Skin epidermis (tissue), 12 donors: ENCODE data around the gene FYCO1.

Experiments
- H3K27ac ChIP-seq, 21 experiments: fragments of 200-600 bp; sonication (generic) in 11 of 21; one replicate each; pipeline ENCODE4 v1.5.0; 2020; ENCODE audit warnings: mild to moderate bottlenecking in 3 of 21, inconsistent platforms in 2 of 21, moderate library complexity in 2 of 21
- H3K4me3 ChIP-seq, 7 experiments: fragments of 200-600 bp; sonication (generic) in 2 of 7; one replicate each; pipeline ENCODE4 v1.5.0; 2020; ENCODE audit warnings: inconsistent platforms in 2 of 7, mild to moderate bottlenecking in 2 of 7, moderate library complexity in 1 of 7

The FYCO1 gene

DNA sequence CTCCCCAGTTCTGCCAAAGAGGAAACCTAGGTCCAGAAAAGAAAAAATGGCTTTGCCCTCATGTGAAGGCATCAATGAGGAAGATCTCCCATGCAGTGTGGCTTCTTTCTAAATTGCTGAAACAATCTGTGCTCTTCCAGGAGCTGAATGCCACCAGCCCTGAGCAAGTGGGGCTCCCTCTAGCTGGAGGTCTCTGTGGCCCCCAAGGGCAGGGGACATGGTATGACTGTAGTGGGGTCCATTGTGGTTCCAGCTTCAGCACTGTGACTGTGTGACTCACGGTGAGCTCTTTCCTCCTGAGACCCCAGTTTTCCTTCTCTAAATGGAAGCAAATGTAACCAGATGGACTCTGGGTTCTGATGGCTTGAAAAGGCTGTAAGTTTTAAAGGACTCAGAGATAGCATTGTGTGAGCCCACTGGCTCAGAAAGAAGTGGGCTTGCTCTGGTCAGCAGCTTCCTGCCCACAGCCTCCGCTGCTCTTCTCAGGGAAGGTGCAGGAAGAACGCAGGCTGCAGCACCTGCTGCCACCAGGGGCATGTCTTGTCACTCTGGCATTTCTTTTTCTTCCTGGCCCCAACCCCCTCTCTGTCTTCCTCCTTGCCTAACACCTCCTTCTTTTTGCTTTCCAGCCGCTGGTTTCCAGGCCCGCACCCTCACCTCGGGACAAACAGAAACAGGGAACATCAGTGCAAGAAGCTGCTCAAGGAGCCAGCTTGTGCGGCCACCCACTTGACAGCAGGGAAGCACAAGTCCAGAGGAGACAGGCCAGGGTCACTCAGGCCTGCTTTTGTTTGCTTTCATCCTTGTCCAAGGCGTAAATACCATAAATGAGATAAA lies 58.2 kb downstream of the FYCO1 start:
- H3K27ac ChIP-seq: no peak overlapping the region
- H3K4me3 ChIP-seq: no peak overlapping the region

- Histone ChIP-seq H3K27ac (no peak overlapping the region), H3K4me3 (no peak overlapping the region)
Observed at GRCh38 chr3:45936261-45936660, 59.4 kb downstream of the FYCO1 start.

DNA sequence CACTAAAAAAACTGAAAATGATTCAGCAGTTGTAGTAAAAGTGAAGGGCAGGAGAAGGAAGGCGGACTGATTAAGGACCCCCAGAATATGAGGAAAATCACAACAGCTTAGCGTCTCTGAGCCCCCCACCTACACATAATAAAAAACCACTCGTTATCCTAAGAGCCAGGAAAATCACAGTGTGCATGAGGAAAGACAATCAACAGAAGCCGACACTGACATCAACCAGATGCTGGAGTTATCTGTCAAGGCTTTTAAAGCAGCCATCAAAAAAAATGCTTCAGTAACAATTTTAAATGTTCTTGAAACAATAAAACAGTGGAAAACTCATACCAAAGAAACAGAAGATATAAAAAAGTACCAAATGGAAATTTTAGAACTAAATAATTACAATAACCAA lies 62.0 kb downstream of the FYCO1 start:
- Histone ChIP-seq H3K27ac (no peak overlapping the region), H3K4me3 (no peak overlapping the region)

- H3K27ac ChIP-seq: no peak overlapping the region
- H3K4me3 ChIP-seq: no peak overlapping the region
Observed at GRCh38 chr3:45932112-45932511, 63.5 kb downstream of the FYCO1 start.

DNA sequence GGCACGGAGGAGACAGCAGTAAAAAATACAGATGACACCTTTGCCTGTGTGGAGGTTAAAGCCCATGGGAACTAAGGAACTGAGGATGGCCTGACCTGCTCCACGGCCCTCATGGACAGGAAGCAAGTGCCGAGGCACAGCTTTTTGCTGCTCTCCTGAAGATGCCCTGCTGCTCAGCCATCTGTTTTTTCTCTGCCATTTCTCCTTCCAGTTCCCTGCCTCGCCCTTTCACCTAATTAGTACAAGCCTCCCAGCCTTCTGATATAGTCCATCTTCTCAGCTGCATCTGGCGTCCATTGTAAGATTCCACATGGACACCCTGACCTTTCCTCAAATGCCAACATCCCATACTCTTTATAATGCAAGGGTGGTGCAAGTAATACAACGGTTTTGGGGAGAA lies 64.1 kb downstream of the FYCO1 start:
- Histone ChIP-seq H3K4me3 (no peak overlapping the region), H3K27ac (no peak overlapping the region)

DNA sequence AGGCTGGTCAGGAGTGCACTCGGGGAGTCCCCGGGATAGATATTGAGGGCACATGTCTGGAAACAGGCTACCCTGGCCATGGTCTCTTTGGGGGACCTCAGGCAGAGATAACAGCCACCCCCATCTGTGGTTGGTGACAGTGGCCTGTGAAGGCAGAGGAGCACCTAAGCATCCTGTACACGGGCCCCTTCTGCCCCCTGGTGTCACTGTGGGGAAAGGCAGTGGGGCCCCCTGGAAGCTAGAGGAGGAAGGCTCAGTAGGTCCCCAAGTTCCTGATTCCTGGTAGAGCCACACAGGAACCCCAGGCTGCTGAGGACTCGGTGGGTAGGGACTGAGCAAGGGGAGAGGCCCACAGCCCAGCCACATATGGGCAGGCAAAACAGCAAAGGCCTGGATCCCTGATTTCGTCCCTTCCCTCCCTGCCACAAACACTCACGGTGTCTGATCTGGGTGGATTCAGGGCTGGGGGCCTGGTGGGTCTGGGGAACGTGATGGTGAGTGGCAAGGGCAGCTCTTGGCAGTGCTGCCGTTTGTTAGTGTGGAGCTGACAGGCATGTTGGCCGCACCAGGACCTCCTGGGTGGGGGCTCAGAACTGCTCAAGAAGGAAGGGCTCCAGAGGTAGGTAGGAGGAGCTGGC lies 66.5 kb downstream of the FYCO1 start:
- Histone ChIP-seq H3K27ac (no peak overlapping the region), H3K4me3 (no peak overlapping the region)

- no peak overlapping the region for H3K27ac ChIP-seq
- H3K4me3 ChIP-seq: no peak overlapping the region
Observed at GRCh38 chr3:45927881-45928280, 67.7 kb downstream of the FYCO1 start.

- no peak overlapping the region for H3K4me3 ChIP-seq
- H3K27ac ChIP-seq: no peak overlapping the region
Observed at GRCh38 chr3:45923755-45924154, 71.9 kb downstream of the FYCO1 start.

DNA sequence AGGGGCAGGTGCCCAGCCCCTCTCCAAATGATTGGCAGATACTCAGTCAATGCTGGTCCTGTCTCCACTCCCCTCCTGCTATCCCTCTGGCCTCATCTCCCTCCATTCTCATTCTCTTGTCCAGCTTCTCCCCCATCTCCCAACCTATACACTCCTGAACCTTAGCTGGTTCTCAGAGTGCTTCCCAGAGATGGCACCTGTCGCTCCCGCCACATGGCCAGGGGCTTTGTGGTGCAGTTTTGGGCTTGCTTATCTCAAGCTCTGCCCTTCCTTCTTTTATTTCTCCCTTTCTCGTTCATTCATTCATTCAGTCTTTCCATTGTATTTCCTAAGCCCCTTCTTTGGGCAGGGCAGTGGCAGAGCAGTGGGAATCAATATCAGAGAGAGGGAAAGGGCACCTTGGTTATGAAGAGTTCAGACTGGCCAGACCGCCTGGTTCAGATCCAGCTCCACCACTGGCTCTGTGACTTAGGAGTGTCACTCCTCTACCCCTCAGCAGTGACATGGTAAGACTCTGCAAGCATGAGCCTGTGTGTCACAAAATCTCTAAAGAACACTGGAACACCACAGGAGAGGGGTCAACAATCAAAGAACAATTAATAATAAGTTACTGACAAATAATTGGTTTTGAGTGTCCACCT lies 72.6 kb downstream of the FYCO1 start:
- Histone ChIP-seq H3K27ac (no peak overlapping the region), H3K4me3 (no peak overlapping the region)

DNA sequence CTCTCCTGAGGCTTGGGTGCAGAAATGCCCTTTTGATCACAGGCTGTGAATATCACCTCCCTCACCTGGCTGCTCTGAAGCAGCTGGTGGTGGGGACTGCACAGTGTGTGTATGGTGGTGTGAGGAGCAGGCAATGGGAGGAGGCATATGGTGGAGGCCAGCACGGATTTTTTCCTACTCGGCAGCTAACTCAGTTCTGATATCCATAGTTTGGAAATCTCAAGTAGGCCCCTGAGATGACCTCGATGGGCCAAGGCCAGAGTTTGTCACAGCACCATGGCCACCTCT lies 73.6 kb downstream of the FYCO1 start:
- Histone ChIP-seq H3K4me3 (no peak overlapping the region), H3K27ac (no peak overlapping the region)

GRCh38 chr3:45921158-45922038 lies 74.2 kb downstream of the FYCO1 start:
- Histone ChIP-seq H3K27ac (no peak overlapping the region), H3K4me3 (no peak overlapping the region)

DNA sequence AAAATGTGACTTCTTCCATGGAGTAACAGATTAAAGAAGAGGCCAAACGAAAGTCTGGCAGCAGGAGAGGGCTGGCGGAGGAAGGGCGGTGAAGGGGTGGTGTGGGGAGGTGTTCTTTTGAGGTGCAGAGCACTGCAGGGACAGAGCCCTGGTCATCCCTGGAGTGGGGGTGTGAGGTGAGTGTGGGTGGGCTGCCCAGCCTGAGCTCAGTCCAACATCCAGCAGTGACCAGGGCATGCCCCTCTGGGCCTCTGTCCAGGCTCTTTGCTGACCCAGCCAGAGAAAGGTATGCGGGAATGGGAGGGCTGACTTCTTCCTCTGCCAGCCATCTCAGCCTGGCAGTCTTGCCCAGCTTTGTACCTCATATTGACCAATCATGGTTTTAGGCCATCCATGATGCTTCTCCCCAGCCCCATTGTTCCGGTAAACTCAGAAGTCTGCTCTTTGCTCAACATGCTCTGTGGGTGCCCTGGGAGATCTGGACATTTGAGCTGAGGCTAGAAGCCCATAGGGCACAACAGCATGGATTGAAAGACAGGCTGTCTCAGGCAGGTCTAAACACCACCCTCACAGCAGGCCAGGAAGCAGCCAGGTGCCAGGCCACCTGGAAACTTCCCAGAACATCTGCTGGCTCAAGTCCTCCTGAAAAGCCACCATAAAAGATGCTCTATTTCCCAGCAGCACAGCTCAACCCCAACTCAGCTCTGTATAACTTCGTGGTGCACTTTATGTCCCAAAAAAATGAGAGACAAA lies 78.3 kb downstream of the FYCO1 start:
- H3K4me3 ChIP-seq: no peak overlapping the region

GRCh38 chr3:45915518-45916231 lies 79.9 kb downstream of the FYCO1 start:
- Histone ChIP-seq H3K27ac (peak overlapping the region in 1 of 21 experiments; percentile 20), H3K4me3 (no peak overlapping the region)

More for the DNA sequence above, 78.3 kb downstream of the FYCO1 start:
- H3K27ac ChIP-seq: no peak overlapping the region

DNA sequence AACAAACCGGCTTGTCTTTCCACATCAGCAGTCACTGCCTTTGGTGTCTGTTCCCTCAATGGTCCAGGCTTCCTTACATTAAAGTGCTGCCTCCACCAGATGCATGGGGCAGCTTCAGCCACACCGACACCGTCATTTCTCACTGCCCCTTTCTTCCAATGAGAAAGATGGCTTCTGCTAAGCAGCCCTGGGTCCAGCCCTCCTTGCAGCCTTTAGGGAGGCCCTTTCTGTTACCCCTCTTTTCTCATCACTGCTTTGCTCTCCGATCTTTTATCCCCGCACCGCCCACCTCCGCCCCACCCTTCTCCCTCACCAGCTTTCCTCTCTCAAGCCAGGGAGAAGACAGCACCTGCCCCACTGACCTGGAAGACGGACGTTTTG lies 80.6 kb downstream of the FYCO1 start:
- no peak overlapping the region for H3K4me3 ChIP-seq

DNA sequence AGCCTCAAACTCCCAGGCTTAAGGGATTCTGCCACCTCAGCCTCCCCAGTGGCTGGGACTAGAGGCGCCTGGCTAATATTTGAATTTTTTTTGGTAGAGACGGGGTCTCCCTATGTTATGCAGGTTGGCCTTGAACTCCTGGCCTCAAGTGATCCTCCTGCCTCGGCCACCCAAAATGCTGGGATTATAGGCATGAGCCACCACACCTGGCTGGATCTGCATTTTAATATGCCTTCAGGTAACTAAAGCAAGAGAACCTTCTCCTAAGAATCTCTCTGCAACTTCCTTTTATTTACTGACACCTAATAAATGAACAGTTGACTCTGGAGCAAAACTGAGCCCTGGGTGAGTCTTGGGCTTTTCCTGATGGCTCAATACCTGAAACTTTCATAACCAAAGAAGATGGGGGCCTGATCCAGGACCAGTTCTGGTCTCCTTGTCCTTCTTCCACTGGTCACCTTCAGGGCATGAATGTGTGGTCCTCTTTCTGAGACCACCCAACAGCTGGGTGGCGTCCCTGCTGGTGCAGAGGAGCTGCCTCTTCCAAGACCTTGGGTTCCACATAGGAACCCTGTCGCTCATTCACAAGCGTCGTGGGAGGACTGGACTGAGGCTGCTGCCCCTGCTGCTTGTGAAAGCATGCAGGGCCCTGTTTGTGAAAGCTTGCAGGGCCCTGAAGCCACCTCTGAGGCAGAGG lies 81.1 kb downstream of the FYCO1 start:
- Histone ChIP-seq H3K27ac (no peak overlapping the region), H3K4me3 (no peak overlapping the region)

More for the DNA sequence above, 80.6 kb downstream of the FYCO1 start:
- H3K27ac ChIP-seq: no peak overlapping the region

DNA sequence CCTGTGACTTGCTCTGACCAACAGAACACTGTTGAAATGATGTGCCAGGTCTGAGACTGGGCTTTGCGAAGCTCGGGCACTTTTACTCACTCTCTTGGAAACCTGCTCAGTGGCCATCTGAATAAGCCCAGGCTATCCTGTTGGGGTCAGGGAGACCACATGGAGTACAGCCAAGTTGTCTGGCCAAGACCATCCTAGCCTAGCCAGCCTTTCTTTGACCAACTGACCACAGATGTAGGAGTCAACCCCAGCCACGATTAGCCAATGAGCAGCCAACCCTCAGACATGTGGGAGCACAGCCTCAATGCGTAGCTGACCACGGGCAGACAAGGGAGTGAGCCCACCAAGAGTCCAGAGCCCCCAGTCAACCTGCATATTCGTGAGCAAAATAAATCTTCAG lies 83.2 kb downstream of the FYCO1 start:
- no peak overlapping the region for H3K4me3 ChIP-seq
- H3K27ac ChIP-seq: no peak overlapping the region

- Histone ChIP-seq H3K4me3 (no peak overlapping the region), H3K27ac (no peak overlapping the region)
Observed at GRCh38 chr3:45911511-45912226, 84.0 kb downstream of the FYCO1 start.

GRCh38 chr3:45910892-45911291 lies 84.7 kb downstream of the FYCO1 start:
- no peak overlapping the region for H3K4me3 ChIP-seq
- no peak overlapping the region for H3K27ac ChIP-seq
